ENCODE measurements around the gene RPP25L. TPM values are rescaled to one million over a fixed set of nuclear protein-coding genes. Genes with fewer than 3 reads are reported as not detected.

Gene RPP25L
- total RNA-seq, 1 donor from 2014 or later: 35.0 TPM

GRCh38 chr9:34573599-34574325 lies 38.1 kb downstream of the RPP25L start:
- Mint-ChIP-seq H3K36me3 (ENCODE audit: low read depth) (no peaks in the 10 kb centered on the region), H3K4me1 (ENCODE audit: low read depth) (no peaks in the 10 kb centered on the region), H3K9me3 (no peaks in the 10 kb centered on the region), H3K27ac (no peak overlapping the region), H3K27me3 (ENCODE audit: low read depth) (peaks cover 23% of the 10 kb centered on the region), H3K4me3 (ENCODE audit: low read depth) (no peak overlapping the region)
- intact Hi-C loops (cut with micrococcal nuclease): no loop called here
- DNase-seq (ENCODE audit: low spot score): no peak

DNA sequence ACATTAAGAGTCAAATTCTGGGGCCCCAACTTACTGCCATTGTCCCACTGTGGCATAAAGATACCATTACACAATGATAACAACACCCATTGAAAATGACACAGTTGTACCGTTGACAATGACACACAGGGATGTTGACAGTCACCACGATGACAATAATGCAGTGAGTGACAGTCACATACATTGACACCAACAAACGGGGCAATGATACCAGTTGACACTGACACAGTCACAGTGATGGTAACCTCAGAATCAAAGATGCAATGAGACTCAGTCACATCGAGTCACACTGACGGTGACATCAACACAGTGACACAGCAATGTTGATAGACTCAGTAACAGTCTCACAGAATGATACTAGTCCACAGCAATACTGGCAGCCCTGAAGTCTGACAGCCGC lies 39.3 kb downstream of the RPP25L start:
- peaks cover 19% of the 10 kb centered on the region for H3K27me3 Mint-ChIP-seq (ENCODE audit: low read depth)

GRCh38 chr9:34572092-34572491 lies 39.8 kb downstream of the RPP25L start:
- Mint-ChIP-seq H3K4me3 (ENCODE audit: low read depth) (no peak overlapping the region), H3K27me3 (ENCODE audit: low read depth) (peaks cover 13% of the 10 kb centered on the region), H3K36me3 (ENCODE audit: low read depth) (no peaks in the 10 kb centered on the region)

More for the DNA sequence above, 39.3 kb downstream of the RPP25L start:
- DNase-seq (ENCODE audit: low spot score): no peak
- H3K4me3 Mint-ChIP-seq (ENCODE audit: low read depth): no peak overlapping the region
- H3K9me3 Mint-ChIP-seq: no peaks in the 10 kb centered on the region
- no peaks in the 10 kb centered on the region for H3K4me1 Mint-ChIP-seq (ENCODE audit: low read depth)
- H3K36me3 Mint-ChIP-seq (ENCODE audit: low read depth): no peaks in the 10 kb centered on the region
- intact Hi-C loops (cut with micrococcal nuclease): no loop called here
- H3K27ac Mint-ChIP-seq: no peak overlapping the region

DNA sequence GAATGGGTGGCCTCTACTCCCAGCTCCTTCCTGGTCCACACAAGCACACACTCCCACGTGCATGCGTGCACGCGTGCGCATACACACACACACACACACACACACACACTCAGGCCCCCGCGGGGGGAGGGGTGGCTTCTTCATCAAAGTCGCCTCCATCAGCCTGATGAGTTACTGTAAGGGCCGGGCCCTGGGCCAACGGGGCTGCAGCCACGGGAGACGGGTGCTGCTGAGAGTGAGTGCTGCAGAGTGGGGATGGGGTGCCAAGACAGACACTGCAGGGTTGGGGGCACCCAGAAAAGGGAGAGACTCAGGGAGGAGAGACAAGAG lies 40.5 kb downstream of the RPP25L start:
- Mint-ChIP-seq H3K27me3 (ENCODE audit: low read depth) (peaks cover 8% of the 10 kb centered on the region), H3K36me3 (ENCODE audit: low read depth) (no peaks in the 10 kb centered on the region), H3K27ac (no peak overlapping the region), H3K9me3 (no peaks in the 10 kb centered on the region), H3K4me3 (ENCODE audit: low read depth) (no peak overlapping the region), H3K4me1 (ENCODE audit: low read depth) (no peaks in the 10 kb centered on the region)
- intact Hi-C loops (cut with micrococcal nuclease): no loop called here
- DNase-seq (ENCODE audit: low spot score): no peak

More at GRCh38 chr9:34572092-34572491, 39.8 kb downstream of the RPP25L start:
- Mint-ChIP-seq H3K4me1 (ENCODE audit: low read depth) (no peaks in the 10 kb centered on the region), H3K27ac (no peak overlapping the region), H3K9me3 (no peaks in the 10 kb centered on the region)
- intact Hi-C loops (cut with micrococcal nuclease): no loop called here
- DNase-seq (ENCODE audit: low spot score): no peak

GRCh38 chr9:34570809-34571480 lies 41.0 kb downstream of the RPP25L start:
- Mint-ChIP-seq H3K27ac (no peak overlapping the region), H3K9me3 (no peaks in the 10 kb centered on the region), H3K4me3 (ENCODE audit: low read depth) (no peak overlapping the region), H3K27me3 (ENCODE audit: low read depth) (peaks cover 3% of the 10 kb centered on the region), H3K36me3 (ENCODE audit: low read depth) (no peaks in the 10 kb centered on the region), H3K4me1 (ENCODE audit: low read depth) (no peaks in the 10 kb centered on the region)
- DNase-seq (ENCODE audit: low spot score): no peak
- intact Hi-C loops (cut with micrococcal nuclease): no loop called here

DNA sequence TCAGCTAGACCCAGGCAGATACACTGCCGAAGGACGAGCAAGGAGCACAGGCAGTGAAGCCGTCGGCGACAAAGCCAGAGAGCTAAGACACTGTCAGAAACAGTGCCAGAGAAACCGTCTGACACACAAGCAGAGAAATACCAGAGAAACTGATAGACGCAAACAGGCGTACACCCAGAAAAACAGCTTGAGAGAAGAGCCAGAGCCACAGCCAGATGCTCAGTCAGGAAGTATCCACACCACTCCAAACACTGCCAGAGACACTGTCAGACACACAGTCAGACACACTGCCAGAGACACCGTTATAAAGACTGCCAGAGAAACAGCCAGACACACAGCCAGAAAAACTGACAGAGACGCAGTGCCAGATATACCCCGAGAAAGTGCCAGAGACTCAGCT lies 41.5 kb downstream of the RPP25L start:
- intact Hi-C loops (cut with micrococcal nuclease): no loop called here
- no peaks in the 10 kb centered on the region for H3K9me3 Mint-ChIP-seq
- no peaks in the 10 kb centered on the region for H3K4me1 Mint-ChIP-seq (ENCODE audit: low read depth)
- no peak overlapping the region for H3K27ac Mint-ChIP-seq
- no peak for DNase-seq (ENCODE audit: low spot score)
- no peak overlapping the region for H3K4me3 Mint-ChIP-seq (ENCODE audit: low read depth)
- no peaks in the 10 kb centered on the region for H3K36me3 Mint-ChIP-seq (ENCODE audit: low read depth)
- H3K27me3 Mint-ChIP-seq (ENCODE audit: low read depth): no peaks in the 10 kb centered on the region

GRCh38 chr9:34568774-34569173 lies 43.1 kb downstream of the RPP25L start:
- Mint-ChIP-seq H3K27me3 (ENCODE audit: low read depth) (peaks cover 1% of the 10 kb centered on the region), H3K9me3 (no peaks in the 10 kb centered on the region), H3K4me1 (ENCODE audit: low read depth) (no peaks in the 10 kb centered on the region), H3K4me3 (ENCODE audit: low read depth) (no peak overlapping the region), H3K36me3 (ENCODE audit: low read depth) (no peaks in the 10 kb centered on the region), H3K27ac (no peak overlapping the region)
- intact Hi-C loops (cut with micrococcal nuclease): no loop called here
- no peak for DNase-seq (ENCODE audit: low spot score)

GRCh38 chr9:34568133-34568532 lies 43.8 kb downstream of the RPP25L start:
- intact Hi-C loops (cut with micrococcal nuclease): no loop called here
- no peak for DNase-seq (ENCODE audit: low spot score)
- Mint-ChIP-seq H3K9me3 (no peaks in the 10 kb centered on the region), H3K4me1 (ENCODE audit: low read depth) (no peaks in the 10 kb centered on the region), H3K27ac (no peak overlapping the region), H3K4me3 (ENCODE audit: low read depth) (no peak overlapping the region), H3K36me3 (ENCODE audit: low read depth) (no peaks in the 10 kb centered on the region), H3K27me3 (ENCODE audit: low read depth) (peaks cover 4% of the 10 kb centered on the region)

- Mint-ChIP-seq H3K4me3 (ENCODE audit: low read depth) (no peak overlapping the region), H3K9me3 (no peaks in the 10 kb centered on the region), H3K4me1 (ENCODE audit: low read depth) (no peaks in the 10 kb centered on the region), H3K27me3 (ENCODE audit: low read depth) (peaks cover 4% of the 10 kb centered on the region), H3K36me3 (ENCODE audit: low read depth) (no peaks in the 10 kb centered on the region), H3K27ac (no peak overlapping the region)
- no peak for DNase-seq (ENCODE audit: low spot score)
- intact Hi-C loops (cut with micrococcal nuclease): no loop called here
Measured at GRCh38 chr9:34566972-34567371, 44.9 kb downstream of the RPP25L start.

DNA sequence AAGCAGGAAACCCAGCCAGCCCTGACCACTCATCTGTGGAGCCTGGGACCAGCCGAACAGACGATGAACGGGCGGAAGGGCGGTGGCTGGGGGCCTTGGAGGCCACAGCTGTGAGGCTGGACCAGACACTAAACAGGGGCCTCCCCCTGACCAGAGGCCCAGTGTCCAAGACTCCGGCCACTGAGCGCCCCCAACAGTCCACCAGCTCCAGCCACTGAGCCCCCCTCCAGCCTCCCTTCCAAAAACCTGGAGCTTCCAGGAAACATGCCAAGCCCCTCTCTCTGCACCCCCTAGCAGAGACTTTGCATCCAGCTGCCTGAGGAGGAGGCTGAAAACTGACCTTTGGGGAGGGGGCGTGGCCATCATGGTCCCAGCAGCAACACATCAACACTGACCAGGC lies 45.6 kb downstream of the RPP25L start:
- Mint-ChIP-seq H3K36me3 (ENCODE audit: low read depth) (no peaks in the 10 kb centered on the region), H3K4me3 (ENCODE audit: low read depth) (no peak overlapping the region), H3K9me3 (no peaks in the 10 kb centered on the region), H3K27me3 (ENCODE audit: low read depth) (peaks cover 4% of the 10 kb centered on the region), H3K4me1 (ENCODE audit: low read depth) (no peaks in the 10 kb centered on the region), H3K27ac (no peak overlapping the region)
- no peak for DNase-seq (ENCODE audit: low spot score)
- intact Hi-C loops (cut with micrococcal nuclease): no loop called here

- Mint-ChIP-seq H3K9me3 (no peaks in the 10 kb centered on the region), H3K4me1 (ENCODE audit: low read depth) (no peaks in the 10 kb centered on the region), H3K27me3 (ENCODE audit: low read depth) (peaks cover 6% of the 10 kb centered on the region), H3K36me3 (ENCODE audit: low read depth) (no peaks in the 10 kb centered on the region), H3K4me3 (ENCODE audit: low read depth) (no peak overlapping the region), H3K27ac (no peak overlapping the region)
- no peak for DNase-seq (ENCODE audit: low spot score)
- intact Hi-C loops (cut with micrococcal nuclease): no loop called here
Measured at GRCh38 chr9:34565856-34566255, 46.0 kb downstream of the RPP25L start.

GRCh38 chr9:34564617-34565016 lies 47.3 kb downstream of the RPP25L start:
- no peak overlapping the region for H3K27ac Mint-ChIP-seq
- peaks cover 11% of the 10 kb centered on the region for H3K27me3 Mint-ChIP-seq (ENCODE audit: low read depth)
- intact Hi-C loops (cut with micrococcal nuclease): no loop called here
- H3K4me3 Mint-ChIP-seq (ENCODE audit: low read depth): no peak overlapping the region
- H3K4me1 Mint-ChIP-seq (ENCODE audit: low read depth): no peaks in the 10 kb centered on the region
- no peak for DNase-seq (ENCODE audit: low spot score)
- H3K36me3 Mint-ChIP-seq (ENCODE audit: low read depth): no peaks in the 10 kb centered on the region
- no peaks in the 10 kb centered on the region for H3K9me3 Mint-ChIP-seq

DNA sequence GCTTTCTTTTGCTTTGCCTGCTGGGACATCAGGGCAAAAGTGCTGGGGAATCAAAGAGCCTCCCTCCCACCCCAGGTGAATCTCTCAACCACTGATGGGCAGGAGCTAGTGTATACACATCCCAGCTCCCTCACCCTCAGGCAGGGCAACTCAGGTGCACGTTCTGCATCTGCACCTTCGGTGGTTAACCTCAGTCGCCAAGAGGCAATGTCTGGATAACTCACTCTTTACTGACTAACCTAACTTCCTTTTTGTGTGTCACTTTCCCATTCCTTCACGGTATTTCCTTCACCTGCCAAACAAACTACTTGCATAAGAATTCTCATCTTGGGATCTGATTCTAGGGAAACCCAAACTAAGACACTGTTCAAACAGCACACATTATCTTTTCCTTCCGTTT lies 48.6 kb downstream of the RPP25L start:
- H3K4me3 Mint-ChIP-seq (ENCODE audit: low read depth): no peak overlapping the region
- H3K27ac Mint-ChIP-seq: no peak overlapping the region
- H3K36me3 Mint-ChIP-seq (ENCODE audit: low read depth): no peaks in the 10 kb centered on the region
- no peaks in the 10 kb centered on the region for H3K9me3 Mint-ChIP-seq
- no peak for DNase-seq (ENCODE audit: low spot score)
- intact Hi-C loops (cut with micrococcal nuclease): no loop called here
- H3K27me3 Mint-ChIP-seq (ENCODE audit: low read depth): peaks cover 13% of the 10 kb centered on the region
- H3K4me1 Mint-ChIP-seq (ENCODE audit: low read depth): no peaks in the 10 kb centered on the region

Measured in activated T-helper 2 cell treated with anti-CD3 and anti-CD28 coated beads, Interferon-gamma antibody, Interleukin-2, Interleukin-4, amounts not matched to agents 10 μg/mL and 5 μg/mL and 100 μg/mL, durations not matched to agents 14 hours and 24 hours and 36 hours (primary cell).